ENCODE results near the gene TP53I11.

Gene TP53I11

GRCh38 chr11:44978274-44978960, 27.7 kb upstream of the TP53I11 start:
- DNase-seq, result no peak

GRCh38 chr11:44977493-44977984, 26.9 kb upstream of the TP53I11 start:
- DNase-seq, result no peak

GRCh38 chr11:44976576-44976975, 25.9 kb upstream of the TP53I11 start:
- DNase-seq, result no peak

- DNase-seq, result no peak
Measured at GRCh38 chr11:44974402-44975000, 23.8 kb upstream of the TP53I11 start.

- no peak for DNase-seq
Measured at GRCh38 chr11:44973632-44974401, 23.1 kb upstream of the TP53I11 start.

- DNase-seq, result no peak
Measured at GRCh38 chr11:44972746-44973435, 22.2 kb upstream of the TP53I11 start.

GRCh38 chr11:44971185-44971584, 20.5 kb upstream of the TP53I11 start:
- DNase-seq, result no peak

GRCh38 chr11:44970293-44970692, 19.6 kb upstream of the TP53I11 start:
- DNase-seq, result no peak

- no peak for DNase-seq
Measured at GRCh38 chr11:44969651-44970252, 19.1 kb upstream of the TP53I11 start.

GRCh38 chr11:44968510-44968909, 17.8 kb upstream of the TP53I11 start:
- DNase-seq, result no peak

- DNase-seq, result no peak
Measured at GRCh38 chr11:44967930-44968496, 17.3 kb upstream of the TP53I11 start.

- DNase-seq, result no peak
Measured at GRCh38 chr11:44966694-44967093, 16.0 kb upstream of the TP53I11 start.

GRCh38 chr11:44964526-44965209, 14.0 kb upstream of the TP53I11 start:
- DNase-seq, result no peak

GRCh38 chr11:44963948-44964347, 13.3 kb upstream of the TP53I11 start:
- DNase-seq, result no peak

- DNase-seq, result no peak
Measured at GRCh38 chr11:44963136-44963535, 12.5 kb upstream of the TP53I11 start.

GRCh38 chr11:44962464-44962863, 11.8 kb upstream of the TP53I11 start:
- no peak for DNase-seq

GRCh38 chr11:44960200-44960845, 9.6 kb upstream of the TP53I11 start:
- no peak for DNase-seq

GRCh38 chr11:44959064-44959463, 8.4 kb upstream of the TP53I11 start:
- no peak for DNase-seq

- DNase-seq, result no peak
Measured at GRCh38 chr11:44957776-44958564, 7.3 kb upstream of the TP53I11 start.

- no peak for DNase-seq
Measured at GRCh38 chr11:44957040-44957515, 6.4 kb upstream of the TP53I11 start.

Measured in NCI-H748 treated with DMSO at 0.1 percent for 48 hours (cell line).